OCI-LY7 (cell line): ENCODE data around the gene TM6SF1. TPM values are rescaled to one million over a fixed set of nuclear protein-coding genes. Genes with fewer than 3 reads are reported as not detected.

ENCODE experiments used
- BruUV-seq: library from RNA; stranded (reverse); fragments of 400-500 nt; replicated peaks from 2 replicates; lab custom pipeline; 2021; lab: Mats Ljungman, UMichigan
- CTCF ChIA-PET: fragments of 300-600 bp; sonication (Branson Sonifier 250); formaldehyde crosslinking; loops from one replicate; lab custom pipeline; 2022; ENCODE audit warnings: antibody characterized with exemption; ENCODE audit not compliant: unreplicated experiment; lab: Charles Lee
- POLR2A ChIA-PET: fragments of 300-600 bp; sonication (Branson Sonifier 250); formaldehyde crosslinking; loops from one replicate; lab custom pipeline; 2022; ENCODE audit warnings: antibody characterized with exemption; lab: Charles Lee
- DNase-seq: peaks from one replicate; pipeline ENCODE4 v3.0.0-alpha.2; 2015; ENCODE audit warnings: low spot score
- H2AFZ ChIP-seq: fragments of 200-600 bp; sonication (generic), shearing (Covaris generic); 2 replicates; pipeline ENCODE4 v1.6.1; 2014; ENCODE audit warnings: mild to moderate bottlenecking, antibody characterized with exemption, low read length, moderate library complexity
- H3K27ac ChIP-seq: fragments of 200-600 bp; sonication (generic); 2 replicates; pipeline ENCODE4 v1.5.1; 2014; ENCODE audit warnings: mixed run types, low read depth, mild to moderate bottlenecking, moderate library complexity, low read length, inconsistent platforms; ENCODE audit not compliant: poor library complexity, severe bottlenecking
- H3K36me3 ChIP-seq: fragments of 200-600 bp; sonication (generic); 2 replicates; pipeline ENCODE4 v1.6.1; 2014; ENCODE audit warnings: mild to moderate bottlenecking, antibody characterized with exemption, low read length, moderate library complexity, mixed read lengths; ENCODE audit not compliant: insufficient read depth
- H3K4me1 ChIP-seq: fragments of 200-600 bp; sonication (generic); 2 replicates; pipeline ENCODE4 v1.5.1; 2014; ENCODE audit warnings: mild to moderate bottlenecking, low read length; ENCODE audit not compliant: insufficient read depth, poor library complexity, severe bottlenecking
- H3K4me2 ChIP-seq: fragments of 200-600 bp; sonication (generic); 2 replicates; pipeline ENCODE4 v1.6.1; 2014; ENCODE audit warnings: mild to moderate bottlenecking, low read length
- H3K4me3 ChIP-seq: fragments of 200-600 bp; sonication (generic); 2 replicates; pipeline ENCODE4 v1.5.1; 2014; ENCODE audit warnings: mild to moderate bottlenecking, low read depth, low read length; ENCODE audit not compliant: poor library complexity, severe bottlenecking
- H3K79me2 ChIP-seq: fragments of 200-600 bp; sonication (generic); 2 replicates; pipeline ENCODE4 v1.6.1; 2016; ENCODE audit warnings: low read depth, mild to moderate bottlenecking, low read length, moderate library complexity, mixed read lengths; ENCODE audit not compliant: insufficient read depth
- H3K9me2 ChIP-seq: fragments of 200-600 bp; sonication (generic); 2 replicates; pipeline ENCODE4 v1.6.1; 2016; ENCODE audit warnings: mild to moderate bottlenecking, low read length, mixed read lengths; ENCODE audit not compliant: insufficient read depth
- H3K9me3 ChIP-seq: fragments of 200-600 bp; sonication (generic); 2 replicates; pipeline ENCODE4 v1.6.1; 2014; ENCODE audit warnings: mild to moderate bottlenecking, mixed run types, low read length, mixed read lengths
- H4K20me1 ChIP-seq: fragments of 200-600 bp; sonication (generic); 2 replicates; pipeline ENCODE4 v1.6.1; 2014; ENCODE audit warnings: mild to moderate bottlenecking, antibody characterized with exemption, low read length, moderate library complexity, mixed read lengths; ENCODE audit not compliant: insufficient read depth
- CTCF ChIP-seq: fragments of 200-600 bp; sonication (generic); conservative IDR thresholded peaks from 2 replicates; pipeline ENCODE4 v1.5.1; 2014; ENCODE audit warnings: mild to moderate bottlenecking, antibody characterized with exemption, low read length, moderate library complexity, mixed read lengths
- EZH2phosphoT487 ChIP-seq: fragments of 200-600 bp; sonication (generic); IDR thresholded peaks from 2 replicates; pipeline ENCODE4 v1.6.1; 2018; ENCODE audit warnings: low read depth, borderline replicate concordance, mild to moderate bottlenecking, mixed run types, antibody characterized with exemption, low read length, moderate library complexity, mixed read lengths
- intact Hi-C: fragments of 100-400 bp; cut with micrococcal nuclease; formaldehyde crosslinking; loops from one replicate; pipeline ENCODE4 v1.10.0; 2022; ENCODE audit not compliant: unreplicated experiment
- total RNA-seq, 2 experiments: library from RNA; depleted of rRNA in 1 of 2; stranded (reverse); fragments of >200 nt in 1 of 2; shearing (Covaris generic) in 1 of 2; gene quantifications; 2 replicates each; pipeline ENCODE4 v1.2.3, GENCODE V29; 2014 to 2022

The TM6SF1 gene
- total RNA-seq, 2 experiments from 2014 or later: 27.2 to 28.7 TPM

GRCh38 chr15:83078712-83079111, 28.7 kb upstream of the TM6SF1 start:
- TF ChIP-seq EZH2phosphoT487 (no peak), CTCF (no peak)
- intact Hi-C loops: no loop called here
- POLR2A ChIA-PET: no interaction called here
- no peak for DNase-seq
- no peaks in the 10 kb centered on the region for H3K79me2 ChIP-seq
- CTCF ChIA-PET: no interaction called here
- no peaks in the 10 kb centered on the region for H3K36me3 ChIP-seq
- 0 out of 2 replicates have a peak, but pooled peaks cover 10% of the 10 kb centered on the region for H3K9me3 ChIP-seq
- H4K20me1 ChIP-seq: no peaks in the 10 kb centered on the region
- no TSS peak for BruUV-seq
- H3K4me3 ChIP-seq: no peak overlapping the region
- H3K4me2 ChIP-seq: no peak overlapping the region
- H2AFZ ChIP-seq: no peak overlapping the region
- no peaks in the 10 kb centered on the region for H3K4me1 ChIP-seq
- no peak overlapping the region for H3K27ac ChIP-seq
- no peaks in the 10 kb centered on the region for H3K9me2 ChIP-seq

GRCh38 chr15:83081256-83082014, 26.0 kb upstream of the TM6SF1 start:
- Histone ChIP-seq H3K4me1 (no peaks in the 10 kb centered on the region), H3K9me3 (no peaks in the 10 kb centered on the region), H2AFZ (no peak overlapping the region), H4K20me1 (no peaks in the 10 kb centered on the region), H3K79me2 (no peaks in the 10 kb centered on the region), H3K36me3 (no peaks in the 10 kb centered on the region), H3K4me3 (no peak overlapping the region), H3K4me2 (no peak overlapping the region), H3K9me2 (no peaks in the 10 kb centered on the region), H3K27ac (no peak overlapping the region)
- TF ChIP-seq CTCF (no peak), EZH2phosphoT487 (no peak)
- no peak for DNase-seq
- POLR2A ChIA-PET: interaction anchor here (0.6 to 1.3 kb wide), 3 partner anchors 9 to 14 kb away, joined by 3 to 5 read pairs (median 3); no protein-coding TSS in a partner anchor
- intact Hi-C loops: no loop called here
- BruUV-seq: no TSS peak
- CTCF ChIA-PET: no interaction called here

- TF ChIP-seq EZH2phosphoT487: no peak
- no peak for TF ChIP-seq CTCF
- H3K4me1 ChIP-seq: no peaks in the 10 kb centered on the region
- no peaks in the 10 kb centered on the region for H4K20me1 ChIP-seq
- POLR2A ChIA-PET: no interaction called here
- no peaks in the 10 kb centered on the region for H3K79me2 ChIP-seq
- DNase-seq: no peak
- no peak overlapping the region for H3K4me3 ChIP-seq
- H2AFZ ChIP-seq: no peak overlapping the region
- BruUV-seq: no TSS peak
- H3K9me3 ChIP-seq: no peaks in the 10 kb centered on the region
- no peak overlapping the region for H3K27ac ChIP-seq
- H3K36me3 ChIP-seq: no peaks in the 10 kb centered on the region
- no peaks in the 10 kb centered on the region for H3K9me2 ChIP-seq
- CTCF ChIA-PET: no interaction called here
- no peak overlapping the region for H3K4me2 ChIP-seq
- intact Hi-C loops: no loop called here
These were observed 24.6 kb upstream of the TM6SF1 start for GRCh38 chr15:83082730-83083386.
